ENCODE results near the gene APOBEC3C. TPM values are rescaled to one million over a fixed set of nuclear protein-coding genes. Genes with fewer than 3 reads are reported as not detected.
"Not testable (repeated sequence)": the region's sequence is repeated elsewhere in the genome, so short reads cannot be mapped to it uniquely, and the experiment has no call there.

Gene APOBEC3C
- 0.55 and 2.0 TPM in 2 replicates for polyA plus RNA-seq (2014; cell fraction: cytosol; rRNA removed)
- 0.21 and 1.4 TPM in 2 replicates for polyA plus RNA-seq (2014; cell fraction: nucleus; rRNA removed)

GRCh38 chr22:39013942-39014722 lies at the start of gene APOBEC3C:
TSS of gene APOBEC3C (plus strand) at chr22:39014257. CDS start at chr22:39014363, 106 bp downstream.
- DNase-seq (ENCODE audit: low spot score), result peak; percentile 26

GRCh38 chr22:38964306-38964705 lies 49.8 kb upstream of the APOBEC3C start:
- no peak for DNase-seq (ENCODE audit: low spot score)

GRCh38 chr22:38964989-38965388 lies 49.1 kb upstream of the APOBEC3C start:
- no peak for DNase-seq (ENCODE audit: low spot score)

- no peak for DNase-seq (ENCODE audit: low spot score)
Measured at GRCh38 chr22:38965614-38966379, 48.3 kb upstream of the APOBEC3C start.

- DNase-seq (ENCODE audit: low spot score), result no peak
Measured at GRCh38 chr22:38966380-38966702, 47.7 kb upstream of the APOBEC3C start.

- no peak for DNase-seq (ENCODE audit: low spot score)
Measured at GRCh38 chr22:38966942-38967341, 47.1 kb upstream of the APOBEC3C start.

GRCh38 chr22:38967451-38968450 lies 46.3 kb upstream of the APOBEC3C start:
- no peak for DNase-seq (ENCODE audit: low spot score)

- no peak for DNase-seq (ENCODE audit: low spot score)
Measured at GRCh38 chr22:38968801-38969200, 45.3 kb upstream of the APOBEC3C start.

GRCh38 chr22:38970551-38970950 lies 43.5 kb upstream of the APOBEC3C start:
- no peak for DNase-seq (ENCODE audit: low spot score)

- DNase-seq (ENCODE audit: low spot score), result no peak
Measured at GRCh38 chr22:38971202-38971601, 42.9 kb upstream of the APOBEC3C start.

- no peak for DNase-seq (ENCODE audit: low spot score)
Measured at GRCh38 chr22:38971791-38972190, 42.3 kb upstream of the APOBEC3C start.

GRCh38 chr22:38972558-38972957 lies 41.5 kb upstream of the APOBEC3C start:
- no peak for DNase-seq (ENCODE audit: low spot score)

GRCh38 chr22:38973289-38974169 lies 40.5 kb upstream of the APOBEC3C start:
- DNase-seq (ENCODE audit: low spot score), result peak; percentile 36

- DNase-seq (ENCODE audit: low spot score), result no peak
Measured at GRCh38 chr22:38974170-38974825, 39.8 kb upstream of the APOBEC3C start.

GRCh38 chr22:38974826-38975175 lies 39.3 kb upstream of the APOBEC3C start:
- DNase-seq (ENCODE audit: low spot score), result no peak

- DNase-seq (ENCODE audit: low spot score), result not testable (repeated sequence)
Measured at GRCh38 chr22:38977289-38977688, 36.8 kb upstream of the APOBEC3C start.

GRCh38 chr22:38980587-38980986 lies 33.5 kb upstream of the APOBEC3C start:
- DNase-seq (ENCODE audit: low spot score), result not testable (repeated sequence)

- DNase-seq (ENCODE audit: low spot score), result no peak
Measured at GRCh38 chr22:38981005-38981991, 32.8 kb upstream of the APOBEC3C start.

Data from SK-N-DZ (cell line).